GM18502 (cell line): ENCODE results near the gene NPDC1.

ENCODE experiments used
- ATAC-seq: cut with Tn5 transposase; IDR thresholded peaks from one replicate; pipeline ENCODE4 v1.9.1; 2021; ENCODE audit warnings: mild to moderate bottlenecking; ENCODE audit not compliant: unreplicated experiment, poor library complexity

Gene NPDC1

GRCh38 chr9:137028263-137029057, 17.5 kb downstream of the NPDC1 start:
- ATAC-seq, result peak; percentile 44

GRCh38 chr9:137027369-137028262, 18.4 kb downstream of the NPDC1 start, which contains the start of gene ABCA2:
ABCA2 (minus strand) TSS chr9:137028237; CDS start chr9:137028140, 97 bp downstream.
- ATAC-seq, result no peak

GRCh38 chr9:137026828-137027227, 19.1 kb downstream of the NPDC1 start:
- ATAC-seq, result no peak

GRCh38 chr9:137026384-137026783, 19.6 kb downstream of the NPDC1 start:
- no peak for ATAC-seq

- no peak for ATAC-seq
Measured at GRCh38 chr9:137025517-137025966, 20.4 kb downstream of the NPDC1 start.

- ATAC-seq, result no peak
Measured at GRCh38 chr9:137023583-137023991, 22.4 kb downstream of the NPDC1 start.

GRCh38 chr9:137023157-137023556, 22.8 kb downstream of the NPDC1 start:
- no peak for ATAC-seq

GRCh38 chr9:137022662-137023008, 23.3 kb downstream of the NPDC1 start:
- no peak for ATAC-seq

GRCh38 chr9:137021979-137022661, 23.9 kb downstream of the NPDC1 start:
- ATAC-seq, result no peak

- ATAC-seq, result no peak
Measured at GRCh38 chr9:137021568-137021978, 24.4 kb downstream of the NPDC1 start.

- no peak for ATAC-seq
Measured at GRCh38 chr9:137020771-137021567, 25.0 kb downstream of the NPDC1 start.

GRCh38 chr9:137019891-137020683, 25.9 kb downstream of the NPDC1 start:
- no peak for ATAC-seq

- no peak for ATAC-seq
Measured at GRCh38 chr9:137018761-137019559, 27.0 kb downstream of the NPDC1 start.

GRCh38 chr9:137017791-137018497, 28.0 kb downstream of the NPDC1 start:
- no peak for ATAC-seq

- no peak for ATAC-seq
Measured at GRCh38 chr9:137017071-137017470, 28.9 kb downstream of the NPDC1 start.

- ATAC-seq, result no peak
Measured at GRCh38 chr9:137016436-137016835, 29.5 kb downstream of the NPDC1 start.

- no peak for ATAC-seq
Measured at GRCh38 chr9:137015976-137016375, 30.0 kb downstream of the NPDC1 start.

GRCh38 chr9:137015540-137015930, 30.4 kb downstream of the NPDC1 start:
- ATAC-seq, result no peak
